Astrocyte of the cerebellum (primary cell): Measurements from ENCODE around the gene SMURF1.
"Not testable (repeated sequence)": the region's sequence is repeated elsewhere in the genome, so short reads cannot be mapped to it uniquely, and the experiment has no call there.

Experiments
- DNase-seq: peaks from one replicate; pipeline ENCODE4 v3.0.0-alpha.2; 2011; ENCODE audit warnings: low read depth
- H3K4me3 ChIP-seq: 2 replicates; pipeline ENCODE4 v1.5.1; 2011; ENCODE audit warnings: mild to moderate bottlenecking, low read depth, low read length, moderate library complexity
- CTCF ChIP-seq: IDR thresholded peaks from 2 replicates; pipeline ENCODE4 v1.5.1; 2012; ENCODE audit warnings: low read length, low read depth, moderate library complexity, mild to moderate bottlenecking; ENCODE audit errors: missing control alignments
- in situ Hi-C: cut with HindIII; loops from 2 replicates; pipeline ENCODE4 v1.10.0; 2017; ENCODE audit warnings: low sequenced_read_pairs

Gene SMURF1

GRCh38 chr7:99102361-99102760 lies 41.5 kb downstream of the SMURF1 start:
- in situ Hi-C loops = no loop called here
- H3K4me3 ChIP-seq = no peak overlapping the region
- no peak for TF ChIP-seq CTCF
- no peak for DNase-seq

GRCh38 chr7:99101516-99101915 lies 42.4 kb downstream of the SMURF1 start:
- DNase-seq, in situ Hi-C loops, H3K4me3 ChIP-seq: not testable (repeated sequence)

GRCh38 chr7:99099499-99100077 lies 44.3 kb downstream of the SMURF1 start:
- in situ Hi-C loops = no loop called here
- no peak for TF ChIP-seq CTCF
- DNase-seq = no peak

GRCh38 chr7:99098824-99099498 lies 44.9 kb downstream of the SMURF1 start:
- no peak for DNase-seq
- in situ Hi-C loops = no loop called here
- H3K4me3 ChIP-seq = no peak overlapping the region
- TF ChIP-seq CTCF = no peak

More at GRCh38 chr7:99099499-99100077, 44.3 kb downstream of the SMURF1 start:
- no peak overlapping the region for H3K4me3 ChIP-seq

GRCh38 chr7:99098286-99098823 lies 45.6 kb downstream of the SMURF1 start:
- DNase-seq = no peak
- TF ChIP-seq CTCF = no peak
- H3K4me3 ChIP-seq = no peak overlapping the region
- in situ Hi-C loops = no loop called here

GRCh38 chr7:99097730-99098129 lies 46.2 kb downstream of the SMURF1 start:
- in situ Hi-C loops = no loop called here
- no peak overlapping the region for H3K4me3 ChIP-seq
- no peak for TF ChIP-seq CTCF
- DNase-seq = no peak
